Endodermal cell (in vitro differentiated cells): ENCODE data around the gene SRSF1. TPM values are rescaled to one million over a fixed set of nuclear protein-coding genes. Genes with fewer than 3 reads are reported as not detected.

Experiments used
- DNase-seq: peaks from one replicate; pipeline ENCODE4 v3.0.0-alpha.2; 2017
- H3K27ac ChIP-seq: 2 replicates; pipeline ENCODE4 v1.5.1; 2013; ENCODE audit warnings: mild to moderate bottlenecking, low read depth, low read length, moderate library complexity
- H3K27me3 ChIP-seq: 2 replicates; pipeline ENCODE4 v1.6.1; 2013; ENCODE audit warnings: mild to moderate bottlenecking, low read length, moderate library complexity; ENCODE audit not compliant: insufficient read depth, control insufficient read depth, poor library complexity, severe bottlenecking
- H3K36me3 ChIP-seq: 2 replicates; pipeline ENCODE4 v1.7.0; 2013; ENCODE audit warnings: mild to moderate bottlenecking, low read length, moderate library complexity; ENCODE audit not compliant: control insufficient read depth, insufficient read depth
- H3K4me1 ChIP-seq: one replicate; pipeline ENCODE4 v1.7.0; 2013; ENCODE audit warnings: low read length; ENCODE audit not compliant: control insufficient read depth, insufficient read depth
- H3K4me3 ChIP-seq: 2 replicates; pipeline ENCODE4 v1.5.1; 2013; ENCODE audit warnings: mild to moderate bottlenecking, low read length, moderate library complexity
- H3K9ac ChIP-seq: 2 replicates; pipeline ENCODE4 v1.6.1; 2013; ENCODE audit warnings: mild to moderate bottlenecking, low read length, moderate library complexity; ENCODE audit not compliant: poor library complexity, severe bottlenecking; ENCODE audit errors: extremely low read depth
- H3K9me3 ChIP-seq: 2 replicates; pipeline ENCODE4 v1.6.1; 2013; ENCODE audit warnings: mild to moderate bottlenecking, low read length, moderate library complexity; ENCODE audit not compliant: control insufficient read depth
- H3K27ac Mint-ChIP-seq: 2 replicates; pipeline ENCODE4 v1.8.0; 2020; ENCODE audit warnings: mixed read lengths
- H3K27me3 Mint-ChIP-seq: 2 replicates; pipeline ENCODE4 v1.8.0; 2021; ENCODE audit warnings: mild to moderate bottlenecking, mixed read lengths; ENCODE audit not compliant: insufficient read depth
- H3K36me3 Mint-ChIP-seq: 2 replicates; pipeline ENCODE4 v1.8.0; 2020; ENCODE audit warnings: low read depth, mixed read lengths
- H3K4me1 Mint-ChIP-seq: 2 replicates; pipeline ENCODE4 v1.8.0; 2020; ENCODE audit warnings: mixed read lengths
- H3K4me3 Mint-ChIP-seq: 2 replicates; pipeline ENCODE4 v1.8.0; 2020; ENCODE audit warnings: mild to moderate bottlenecking, moderate library complexity, mixed read lengths
- H3K9me3 Mint-ChIP-seq: 2 replicates; pipeline ENCODE4 v1.8.0; 2020; ENCODE audit warnings: mild to moderate bottlenecking, mixed read lengths
- CTCF ChIP-seq: fragments of 200-600 bp; sonication (generic); conservative IDR thresholded peaks from 2 replicates; pipeline ENCODE4 v1.5.0; 2021; ENCODE audit warnings: antibody characterized with exemption, mild to moderate bottlenecking
- WGBS, 2 experiments: methylation state at CpG; one replicate each; pipeline versions ENCODE4 v1.1.5 to v1.1.7; 2013; ENCODE audit warnings: missing lambda C conversion rate in 2 of 2, mixed read lengths in 1 of 2; ENCODE audit not compliant: insufficient coverage in 1 of 2, insufficient read length in 1 of 2; 5-methylcytosine and 5-hydroxymethylcytosine counted together
- total RNA-seq, 2 donors: library from RNA; stranded (reverse); fragmentation: NEBNext Ultra II Directional in 1 of 2; extraction: Animal tissue kit (Norgen Biotek cat#: 25700) in 1 of 2; gene quantifications; 2 replicates in 1 of 2; 3 replicates in 1 of 2; pipeline ENCODE4 v1.2.1, GENCODE V29; 2021

SRSF1 gene
- total RNA-seq, 2 donors from 2014 or later, result 339 to 361 TPM

GRCh38 chr17:58039975-58040374 lies 32.9 kb upstream of the SRSF1 start:
- Mint-ChIP-seq H3K27ac (no peak overlapping the region), H3K4me1 (peaks cover 7% of the 10 kb centered on the region), H3K36me3 (no peaks in the 10 kb centered on the region), H3K4me3 (no peak overlapping the region), H3K9me3 (no peaks in the 10 kb centered on the region), H3K27me3 (peaks cover 11% of the 10 kb centered on the region)
- H3K36me3 ChIP-seq, result no peaks in the 10 kb centered on the region
- no peak overlapping the region for H3K4me3 ChIP-seq
- H3K9ac ChIP-seq, result no peak overlapping the region
- peaks cover 11% of the 10 kb centered on the region for H3K27me3 ChIP-seq
- no peaks in the 10 kb centered on the region for H3K4me1 ChIP-seq
- H3K9me3 ChIP-seq, result no peaks in the 10 kb centered on the region
- 88 to 93% methylated on average over 3 of the region's 3 CpGs for WGBS, 2 experiments
- no peak overlapping the region for H3K27ac ChIP-seq
- no peak for TF ChIP-seq CTCF
- no peak for DNase-seq

DNA sequence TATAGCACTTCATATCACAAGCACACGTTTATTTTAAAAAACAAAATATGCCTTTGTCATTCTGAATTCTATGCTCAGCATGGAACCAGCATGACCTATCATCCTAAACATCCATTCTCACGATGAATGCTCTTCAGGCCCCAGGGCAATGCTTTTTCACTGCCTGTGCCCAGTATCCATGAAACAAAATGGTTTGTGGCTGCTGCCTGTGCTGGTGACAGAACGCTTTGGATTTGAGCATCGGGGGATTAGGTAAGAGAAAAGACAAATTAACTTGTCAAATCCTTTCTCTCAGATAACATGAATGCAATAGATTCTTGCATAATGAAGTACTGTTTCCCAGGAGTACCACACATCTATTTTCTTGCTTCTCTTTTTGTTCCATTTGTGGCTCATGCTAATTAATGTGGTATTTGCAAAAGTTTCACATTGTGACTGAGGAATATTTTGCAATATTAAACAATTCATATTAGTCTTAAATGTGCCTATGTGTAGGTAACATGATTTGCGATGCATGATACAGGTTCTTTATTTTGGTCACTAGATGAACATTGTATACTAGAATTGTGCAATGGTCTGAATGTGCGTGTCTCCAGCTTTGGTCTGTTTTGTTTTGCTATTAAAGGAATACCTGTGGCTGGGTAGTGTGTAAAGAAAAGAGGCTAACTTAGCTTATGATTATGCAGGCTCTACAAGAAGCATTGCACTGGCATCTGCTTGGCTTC lies 25.8 kb upstream of the SRSF1 start:
- peak; percentile 67 for DNase-seq
- Histone ChIP-seq H3K9ac (no peak overlapping the region), H3K4me3 (no peak overlapping the region), H3K27ac (peak overlapping the region; percentile 54), H3K4me1 (peaks cover 7% of the 10 kb centered on the region), H3K9me3 (peaks cover 3% of the 10 kb centered on the region), H3K27me3 (no peaks in the 10 kb centered on the region), H3K36me3 (no peaks in the 10 kb centered on the region)
- H3K9me3 Mint-ChIP-seq, result peaks cover 13% of the 10 kb centered on the region
- H3K27ac Mint-ChIP-seq, result no peak overlapping the region
- peaks cover 11% of the 10 kb centered on the region for H3K4me1 Mint-ChIP-seq
- 52 to 61% methylated on average over 5 to 6 of the region's 6 CpGs for WGBS, 2 experiments
- H3K27me3 Mint-ChIP-seq, result peaks cover 2% of the 10 kb centered on the region
- no peak for TF ChIP-seq CTCF
- H3K36me3 Mint-ChIP-seq, result no peaks in the 10 kb centered on the region
- no peak overlapping the region for H3K4me3 Mint-ChIP-seq

DNA sequence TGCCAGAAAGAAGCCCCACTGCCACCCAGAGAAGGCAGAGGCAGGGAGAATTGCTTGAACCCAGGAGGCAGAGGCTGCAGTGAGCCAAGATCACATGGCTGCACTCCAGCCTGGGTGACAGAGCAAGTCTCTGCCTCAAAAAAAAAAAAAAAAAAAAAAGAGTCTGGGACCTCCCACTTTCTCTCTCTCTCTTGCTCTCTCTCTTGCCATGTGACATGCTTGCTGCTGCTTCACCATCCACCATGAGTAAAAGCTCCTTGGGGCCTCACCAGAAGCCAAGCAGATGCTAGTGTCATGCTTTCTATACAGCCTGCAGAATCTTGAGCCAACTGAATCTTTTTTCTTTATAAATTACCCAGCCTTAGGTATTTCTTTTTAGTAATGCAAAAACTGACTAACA lies 21.5 kb upstream of the SRSF1 start:
- Mint-ChIP-seq H3K4me1 (peaks cover 11% of the 10 kb centered on the region), H3K36me3 (no peaks in the 10 kb centered on the region), H3K27ac (no peak overlapping the region), H3K4me3 (no peak overlapping the region), H3K9me3 (peaks cover 13% of the 10 kb centered on the region), H3K27me3 (peaks cover 9% of the 10 kb centered on the region)
- no peak overlapping the region for H3K9ac ChIP-seq
- H3K4me3 ChIP-seq, result no peak overlapping the region
- DNase-seq, result peak; percentile 13
- no peak for TF ChIP-seq CTCF
- H3K27ac ChIP-seq, result no peak overlapping the region
- peaks cover 3% of the 10 kb centered on the region for H3K9me3 ChIP-seq
- no peaks in the 10 kb centered on the region for H3K36me3 ChIP-seq
- H3K27me3 ChIP-seq, result peaks cover 12% of the 10 kb centered on the region
- peaks cover 7% of the 10 kb centered on the region for H3K4me1 ChIP-seq
